Mesenchymal stem cell (in vitro differentiated cells and primary cell): Measurements from ENCODE around the gene XPOT.
A peak's percentile ranks its signal among the peaks of the same experiment; 100 is the strongest.

Experiments used
- DNase-seq: peaks from one replicate; pipeline ENCODE4 v3.0.0-alpha.2; 2013
- H2AFZ ChIP-seq: one replicate; pipeline ENCODE4 v1.6.1; 2013; ENCODE audit warnings: low read depth, mild to moderate bottlenecking, control low read depth, inconsistent platforms, low read length, moderate library complexity
- H2AK5ac ChIP-seq: 2 replicates; pipeline ENCODE4 v1.6.1; 2013; ENCODE audit warnings: low read length, moderate library complexity, mild to moderate bottlenecking, inconsistent platforms; ENCODE audit not compliant: severe bottlenecking
- H2BK120ac ChIP-seq: one replicate; pipeline ENCODE4 v1.6.1; 2013; ENCODE audit warnings: low read depth, mild to moderate bottlenecking, inconsistent platforms, low read length, moderate library complexity
- H2BK12ac ChIP-seq, 2 experiments: one replicate each; pipeline ENCODE4 v1.6.1; 2013; ENCODE audit warnings: inconsistent platforms in 2 of 2, low read length in 2 of 2, mild to moderate bottlenecking in 2 of 2, moderate library complexity in 2 of 2, control low read depth in 1 of 2
- H2BK15ac ChIP-seq: one replicate; pipeline ENCODE4 v1.6.1; 2013; ENCODE audit warnings: mild to moderate bottlenecking, low read depth, inconsistent platforms; ENCODE audit not compliant: poor library complexity, severe bottlenecking
- H2BK5ac ChIP-seq: 2 replicates; pipeline ENCODE4 v1.6.1; 2013; ENCODE audit warnings: low read depth, mild to moderate bottlenecking, low read length, control low read depth, inconsistent platforms; ENCODE audit not compliant: poor library complexity, severe bottlenecking
- H3K14ac ChIP-seq, 2 experiments: one replicate each; pipeline ENCODE4 v1.6.1; 2013; ENCODE audit warnings: inconsistent platforms in 2 of 2, low read length in 2 of 2, control low read depth in 1 of 2, mild to moderate bottlenecking in 1 of 2, moderate library complexity in 1 of 2
- H3K18ac ChIP-seq, 2 experiments: one replicate each; pipeline ENCODE4 v1.6.1; 2013; ENCODE audit warnings: inconsistent platforms in 2 of 2, low read length in 2 of 2, control low read depth in 1 of 2, low read depth in 1 of 2, mild to moderate bottlenecking in 1 of 2
- H3K23ac ChIP-seq, 2 experiments: one replicate each; pipeline ENCODE4 v1.6.1; 2013; ENCODE audit warnings: inconsistent platforms in 2 of 2, low read length in 2 of 2, mild to moderate bottlenecking in 2 of 2, moderate library complexity in 2 of 2, control low read depth in 1 of 2
- H3K27ac ChIP-seq: 2 replicates; pipeline ENCODE4 v1.5.1; 2013; ENCODE audit warnings: mild to moderate bottlenecking, moderate library complexity, low read length, control low read depth, inconsistent platforms; ENCODE audit not compliant: poor library complexity, severe bottlenecking
- H3K27me3 ChIP-seq, 2 experiments: 2 replicates each; pipeline versions ENCODE4 v1.6.1 to v1.7.0; 2013; ENCODE audit warnings: low read length in 2 of 2, mild to moderate bottlenecking in 2 of 2, moderate library complexity in 2 of 2, control low read depth in 1 of 2, inconsistent platforms in 1 of 2; ENCODE audit not compliant: control insufficient read depth in 1 of 2, insufficient read depth in 1 of 2
- H3K36me3 ChIP-seq, 2 experiments: 2 replicates each; pipeline versions ENCODE4 v1.6.1 to v1.7.0; 2013; ENCODE audit warnings: low read length in 2 of 2, control low read depth in 1 of 2, inconsistent platforms in 1 of 2, low read depth in 1 of 2, mild to moderate bottlenecking in 1 of 2; ENCODE audit not compliant: insufficient read depth in 2 of 2, control insufficient read depth in 1 of 2
- H3K4ac ChIP-seq, 2 experiments: one replicate each; pipeline ENCODE4 v1.6.1; 2013; ENCODE audit warnings: inconsistent platforms in 2 of 2, low read length in 2 of 2, mild to moderate bottlenecking in 2 of 2, moderate library complexity in 2 of 2, control low read depth in 1 of 2, low read depth in 1 of 2
- H3K4me1 ChIP-seq: 2 replicates; pipeline ENCODE4 v1.6.1; 2013; ENCODE audit warnings: low read depth, low read length, control low read depth; ENCODE audit not compliant: control insufficient read depth, insufficient read depth
- H3K4me2 ChIP-seq: 2 replicates; pipeline ENCODE4 v1.6.1; 2013; ENCODE audit warnings: low read length, mild to moderate bottlenecking, inconsistent platforms; ENCODE audit not compliant: poor library complexity, severe bottlenecking
- H3K4me3 ChIP-seq, 2 experiments: 2 replicates each; pipeline versions ENCODE4 v1.5.1 to v1.7.0; 2013; ENCODE audit warnings: low read length in 2 of 2, mild to moderate bottlenecking in 2 of 2, control low read depth in 1 of 2, low read depth in 1 of 2; ENCODE audit not compliant: insufficient read depth in 1 of 2
- H3K79me1 ChIP-seq: replicated peaks from 2 replicates; pipeline ENCODE4 v1.6.1; 2013; ENCODE audit warnings: mild to moderate bottlenecking, control low read depth, low read length, inconsistent platforms; ENCODE audit not compliant: poor library complexity, severe bottlenecking
- H3K9ac ChIP-seq: 2 replicates; pipeline ENCODE4 v1.7.0; 2013; ENCODE audit warnings: mild to moderate bottlenecking, low read length, moderate library complexity
- H3K9me3 ChIP-seq: 2 replicates; pipeline ENCODE4 v1.7.0; 2013; ENCODE audit warnings: mild to moderate bottlenecking, low read length; ENCODE audit not compliant: control insufficient read depth
- H4K8ac ChIP-seq: one replicate; pipeline ENCODE4 v1.6.1; 2013; ENCODE audit warnings: inconsistent platforms, mild to moderate bottlenecking, low read length, moderate library complexity
- H4K91ac ChIP-seq: one replicate; pipeline ENCODE4 v1.6.1; 2013; ENCODE audit warnings: mild to moderate bottlenecking, low read length, inconsistent platforms
- WGBS: methylation state at CpG from one replicate; pipeline ENCODE4 v1.1.7; 2013; ENCODE audit warnings: mixed read lengths; 5-methylcytosine and 5-hydroxymethylcytosine counted together

Gene XPOT

DNA sequence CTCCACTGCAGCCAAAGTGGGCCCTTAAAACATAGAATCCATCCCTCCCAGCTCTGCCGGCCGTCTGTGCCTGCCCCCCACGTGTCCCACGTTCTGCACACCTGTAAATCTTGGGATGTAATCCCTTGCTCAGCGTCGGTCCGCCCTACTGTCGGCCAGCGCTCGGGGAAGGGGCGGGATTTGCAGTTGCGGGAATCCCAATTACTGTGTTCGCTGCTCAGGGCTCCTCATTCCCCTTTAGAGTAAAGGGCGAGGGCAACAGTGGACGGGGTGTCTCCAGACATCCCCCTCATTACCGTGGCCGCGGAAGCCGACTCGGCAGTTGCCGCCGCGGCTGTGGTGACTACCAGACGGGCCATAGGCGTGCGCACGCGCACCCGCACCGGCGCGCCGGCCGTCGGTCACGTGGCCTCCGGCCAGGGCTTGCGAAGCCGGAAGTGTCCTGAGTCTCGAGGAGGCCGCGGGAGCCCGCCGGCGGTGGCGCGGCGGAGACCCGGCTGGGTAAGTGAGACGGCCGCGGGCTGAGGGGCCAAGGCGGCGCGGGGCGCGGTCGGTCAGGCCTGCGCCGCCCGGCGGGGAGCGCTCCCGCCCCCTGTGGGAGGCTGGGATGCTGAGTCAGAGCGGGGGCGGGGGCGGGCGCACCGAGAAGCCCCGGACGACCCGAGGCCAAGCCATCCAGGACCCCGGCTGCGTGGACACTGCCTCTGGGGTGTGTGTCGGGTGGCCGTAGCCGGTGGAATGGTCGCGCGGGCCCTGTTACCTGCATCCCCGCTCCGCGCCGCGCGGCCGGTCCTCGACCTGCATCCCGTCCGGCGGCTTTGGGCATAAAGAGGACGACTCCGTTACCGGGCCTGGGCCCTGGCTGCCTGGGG, 47.7 kb downstream of the XPOT start, which contains the start of gene TBK1:
TSS of gene TBK1 (plus strand) at position 434 of the 872 bp plus-strand sequence. CDS start 3,751 bp downstream, outside the sequence.
- Histone ChIP-seq H3K4me1 (peaks cover 3% of the 10 kb centered on the region), H4K91ac (peak within 1 kb of the TSS; percentile 80), H3K4ac (peak within 1 kb of the TSS; percentile 16 to 81), H3K79me1 (peaks cover 1% of the 10 kb centered on the region), H4K8ac (peak within 1 kb of the TSS; percentile 70), H2BK12ac (peak within 1 kb of the TSS in 1 of 2 experiments; percentile 63), H2AK5ac (no peak within 1 kb of the TSS), H3K4me3 (peak within 1 kb of the TSS; percentile 89 to 96), H2BK120ac (peak within 1 kb of the TSS; percentile 40), H2BK15ac (peak within 1 kb of the TSS; percentile 53), H3K36me3 (peaks cover 11 to 36% of the 10 kb centered on the region in 2 experiments), H3K9ac (peak within 1 kb of the TSS; percentile 98), H2BK5ac (peak within 1 kb of the TSS; percentile 60), H3K4me2 (peak within 1 kb of the TSS; percentile 82), H3K27ac (peak within 1 kb of the TSS; percentile 65), H3K14ac (peak within 1 kb of the TSS in 1 of 2 experiments; percentile 93), H2AFZ (peak within 1 kb of the TSS; percentile 89), H3K27me3 (no peaks in the 10 kb centered on the region), H3K9me3 (no peaks in the 10 kb centered on the region), H3K23ac (peak within 1 kb of the TSS in 1 of 2 experiments; percentile 75), H3K18ac (peak within 1 kb of the TSS; percentile 90 to 93)
- DNase-seq = peak; percentile 89
- under 1% methylated on average over 50 of the region's 94 CpGs for WGBS

DNA sequence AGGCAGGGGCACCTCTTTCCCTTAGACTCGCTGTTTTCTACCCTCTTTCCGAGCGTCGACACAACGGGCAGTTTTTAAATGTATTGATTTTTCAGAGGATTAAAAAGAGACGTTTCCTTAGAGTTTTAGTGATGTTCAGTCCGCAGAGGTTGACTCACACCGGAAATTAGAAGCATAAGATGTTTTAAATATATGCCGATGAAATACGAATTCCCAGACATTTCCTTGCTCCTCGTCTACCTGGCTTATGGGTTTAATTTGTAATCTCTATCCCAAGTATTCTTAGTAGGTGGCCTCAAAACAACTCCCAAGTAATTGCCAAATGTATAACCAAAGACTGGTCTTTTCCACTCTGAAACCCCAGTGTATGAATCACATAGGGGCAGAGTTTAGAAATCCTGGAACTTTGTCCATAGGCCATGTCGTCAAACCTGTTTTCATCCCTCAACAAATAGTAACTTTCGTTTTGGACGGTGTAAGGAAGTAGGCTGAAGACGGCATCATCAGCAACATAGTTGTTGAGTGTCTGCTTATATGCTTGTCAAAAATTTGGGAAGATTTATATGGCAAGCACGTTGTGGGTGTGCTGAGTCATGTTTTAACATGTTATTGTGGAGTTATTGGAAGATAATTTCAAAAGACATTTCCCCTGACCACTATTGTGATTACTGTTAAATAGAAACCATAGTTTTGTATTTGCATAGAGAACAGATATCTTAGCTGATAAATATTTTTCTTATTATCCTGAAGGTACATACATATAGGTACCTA, 48.6 kb downstream of the XPOT start:
- H4K8ac ChIP-seq = no peak overlapping the region
- H3K27me3 ChIP-seq = no peaks in the 10 kb centered on the region
- peak overlapping the region in 1 of 2 experiments; percentile 37 for H3K14ac ChIP-seq
- no peaks in the 10 kb centered on the region for H3K9me3 ChIP-seq
- H2BK5ac ChIP-seq = peak overlapping the region; percentile 60
- no peak overlapping the region for H2AK5ac ChIP-seq
- H3K4ac ChIP-seq = peak overlapping the region; percentile 16 to 81
- peaks cover 3 to 36% of the 10 kb centered on the region in 2 experiments for H3K36me3 ChIP-seq
- peaks cover 1% of the 10 kb centered on the region for H3K79me1 ChIP-seq
- peak overlapping the region; percentile 71 for H3K4me2 ChIP-seq
- peak; percentile 97 for DNase-seq
- H2BK15ac ChIP-seq = no peak overlapping the region
- WGBS = 0% methylated on average over 10 of the region's 16 CpGs
- H3K27ac ChIP-seq = peak overlapping the region; percentile 65
- H3K18ac ChIP-seq = peak overlapping the region; percentile 83 to 93
- H2BK12ac ChIP-seq = peak overlapping the region in 1 of 2 experiments; percentile 63
- peak overlapping the region; percentile 89 to 96 for H3K4me3 ChIP-seq
- H2BK120ac ChIP-seq = no peak overlapping the region
- no peak overlapping the region for H4K91ac ChIP-seq
- H3K4me1 ChIP-seq = peaks cover 3% of the 10 kb centered on the region
- H3K23ac ChIP-seq = peak overlapping the region in 1 of 2 experiments; percentile 75
- H2AFZ ChIP-seq = peak overlapping the region; percentile 33
- peak overlapping the region; percentile 98 for H3K9ac ChIP-seq

DNA sequence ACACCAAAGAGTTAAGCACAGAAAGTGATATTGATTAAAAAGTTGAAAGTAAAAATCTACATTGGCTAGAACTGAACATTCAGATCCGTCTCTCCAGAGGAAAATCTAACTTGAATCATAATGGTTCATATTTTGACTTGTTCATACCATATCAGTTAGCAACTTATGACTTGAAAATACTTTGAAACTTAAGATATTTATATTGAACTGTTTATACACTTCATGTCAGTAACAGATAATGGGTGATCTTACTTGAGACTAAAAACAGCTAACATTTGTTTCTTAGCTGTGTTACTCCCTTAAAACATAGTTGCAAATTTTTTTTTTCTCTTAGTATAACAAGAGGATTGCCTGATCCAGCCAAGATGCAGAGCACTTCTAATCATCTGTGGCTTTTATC, 51.3 kb downstream of the XPOT start:
- Histone ChIP-seq H2BK5ac (no peak overlapping the region), H2BK120ac (no peak overlapping the region), H3K9ac (peak overlapping the region; percentile 44), H3K14ac (no peak overlapping the region), H3K18ac (no peak overlapping the region), H3K27ac (no peak overlapping the region), H2AFZ (no peak overlapping the region), H4K91ac (no peak overlapping the region), H3K79me1 (no peaks in the 10 kb centered on the region), H2BK15ac (no peak overlapping the region), H3K27me3 (no peaks in the 10 kb centered on the region), H2AK5ac (no peak overlapping the region), H3K4me1 (peaks cover 3% of the 10 kb centered on the region), H3K23ac (no peak overlapping the region), H4K8ac (no peak overlapping the region), H3K36me3 (peaks cover 0 to 31% of the 10 kb centered on the region in 2 experiments), H3K4ac (no peak overlapping the region), H2BK12ac (no peak overlapping the region), H3K4me3 (no peak overlapping the region), H3K9me3 (no peaks in the 10 kb centered on the region), H3K4me2 (no peak overlapping the region)
- WGBS = no CpG with 5 or more reads among the region's 1 CpG
- no peak for DNase-seq

GRCh38 chr12:64456119-64456518, 51.9 kb downstream of the XPOT start:
- Histone ChIP-seq H3K4me3 (no peak overlapping the region), H2AFZ (no peak overlapping the region), H3K4me2 (no peak overlapping the region), H3K14ac (no peak overlapping the region), H2BK5ac (no peak overlapping the region), H3K27me3 (no peaks in the 10 kb centered on the region), H3K23ac (no peak overlapping the region), H3K4ac (no peak overlapping the region), H3K79me1 (no peaks in the 10 kb centered on the region), H3K18ac (no peak overlapping the region), H3K9me3 (no peaks in the 10 kb centered on the region), H2BK120ac (no peak overlapping the region), H4K8ac (no peak overlapping the region), H4K91ac (no peak overlapping the region), H2BK12ac (no peak overlapping the region), H3K9ac (no peak overlapping the region), H3K27ac (no peak overlapping the region), H2BK15ac (no peak overlapping the region), H3K36me3 (peaks cover 0 to 31% of the 10 kb centered on the region in 2 experiments), H2AK5ac (no peak overlapping the region), H3K4me1 (peaks cover 3% of the 10 kb centered on the region)
- no peak for DNase-seq
